ENCODE measurements around the gene PELI1.
"Not testable (repeated sequence)": the region's sequence is repeated elsewhere in the genome, so short reads cannot be mapped to it uniquely, and the experiment has no call there.

The PELI1 gene

DNA sequence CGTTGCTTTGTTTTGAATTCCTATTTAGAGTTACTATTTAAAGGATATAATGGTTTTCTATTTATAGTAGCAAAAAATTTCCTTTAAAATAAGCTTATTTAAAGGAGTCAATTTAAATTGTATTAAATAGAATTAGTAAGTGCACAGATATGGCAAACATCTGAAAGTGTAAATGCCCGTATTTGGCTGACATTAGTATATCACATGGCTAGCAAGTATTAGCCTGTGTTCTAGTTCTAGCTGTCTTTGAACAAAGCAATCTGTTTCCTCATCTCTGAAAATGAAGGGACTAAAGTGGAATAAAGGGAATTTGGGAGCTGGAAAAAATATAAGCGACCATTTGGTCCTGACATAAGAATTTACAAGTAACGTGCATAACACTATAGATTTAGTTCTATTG lies 32.2 kb downstream of the PELI1 start:
- in situ Hi-C loops (cut with HindIII; ENCODE audit: low pct_unique_long_range_greater_than_20kb, low sequenced_read_pairs), result no loop called here
- DNase-seq (ENCODE audit: low read depth in 1 of 2, low spot score in 1 of 2), result no peak
- no peak for TF ChIP-seq JUND (IDR thresholded peaks at IDR 0.05; ENCODE audit: low read depth)

DNA sequence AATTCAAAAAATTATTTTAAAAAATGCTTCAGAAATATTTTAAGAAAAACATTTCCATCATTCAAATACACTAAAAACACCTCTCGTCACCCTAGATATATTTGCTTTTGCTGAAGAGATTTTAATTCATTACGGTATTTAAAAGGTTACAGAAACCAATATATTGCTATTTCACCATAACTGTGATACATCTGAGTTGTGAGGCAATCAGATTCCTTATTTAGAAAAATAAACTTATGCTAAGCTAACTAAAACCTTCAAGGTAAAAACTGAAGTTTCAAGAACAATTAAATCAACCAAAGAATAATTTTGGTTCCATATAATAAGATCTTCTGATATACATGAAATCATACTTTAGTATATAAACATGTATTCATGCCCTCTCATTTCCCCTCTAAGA lies 32.8 kb downstream of the PELI1 start:
- TF ChIP-seq JUND (IDR thresholded peaks at IDR 0.05; ENCODE audit: low read depth), result no peak
- no peak for DNase-seq (ENCODE audit: low read depth in 1 of 2, low spot score in 1 of 2)
- in situ Hi-C loops (cut with HindIII; ENCODE audit: low pct_unique_long_range_greater_than_20kb, low sequenced_read_pairs), result no loop called here

GRCh38 chr2:64108666-64109241 lies 35.5 kb downstream of the PELI1 start:
- DNase-seq (ENCODE audit: low read depth in 1 of 2, low spot score in 1 of 2), result no peak
- in situ Hi-C loops (cut with HindIII; ENCODE audit: low pct_unique_long_range_greater_than_20kb, low sequenced_read_pairs), result no loop called here
- TF ChIP-seq JUND (IDR thresholded peaks at IDR 0.05; ENCODE audit: low read depth), result no peak

- TF ChIP-seq JUND (IDR thresholded peaks at IDR 0.05; ENCODE audit: low read depth), result no peak
- DNase-seq (ENCODE audit: low read depth in 1 of 2, low spot score in 1 of 2), result no peak
- in situ Hi-C loops (cut with HindIII; ENCODE audit: low pct_unique_long_range_greater_than_20kb, low sequenced_read_pairs), result no loop called here
Observed at GRCh38 chr2:64106481-64106880, 37.7 kb downstream of the PELI1 start.

DNA sequence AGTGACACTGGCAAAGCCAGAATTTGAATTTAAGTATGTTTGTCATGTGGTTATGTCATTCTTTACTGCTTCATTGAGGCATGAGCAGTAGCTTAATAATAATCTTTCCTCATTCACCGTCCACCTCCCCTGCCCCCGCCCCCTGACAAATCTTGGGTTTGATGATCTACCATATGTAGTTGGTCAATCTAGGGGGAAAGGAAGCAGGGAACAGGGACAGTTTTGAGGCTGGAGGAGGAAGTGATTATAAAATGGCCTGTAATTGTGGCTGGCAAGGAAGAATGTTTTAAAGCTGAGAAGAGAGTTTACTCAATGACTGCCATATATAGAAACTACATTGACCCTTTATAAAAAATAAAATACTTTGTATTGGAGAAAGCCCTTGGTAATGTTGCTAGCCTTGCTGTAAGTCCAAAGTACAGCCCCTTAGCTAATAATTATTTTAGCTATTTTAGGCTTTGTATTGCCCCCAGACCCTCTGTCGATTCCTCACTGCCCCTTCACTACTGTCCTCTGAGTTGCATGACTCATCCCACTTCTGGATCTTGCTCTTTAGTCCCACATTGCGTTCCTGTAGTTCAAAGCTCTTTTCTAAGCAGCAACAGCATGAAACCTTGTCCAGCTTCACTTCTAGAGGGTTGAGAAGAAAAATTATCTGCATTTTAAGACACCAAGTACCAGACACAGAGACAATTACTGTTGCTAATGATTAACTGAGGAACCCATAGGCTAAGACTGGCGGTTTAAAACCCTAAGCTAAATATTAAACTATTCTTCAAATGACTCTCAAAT lies 38.4 kb downstream of the PELI1 start:
- no peak for DNase-seq (ENCODE audit: low read depth in 1 of 2, low spot score in 1 of 2)
- in situ Hi-C loops (cut with HindIII; ENCODE audit: low pct_unique_long_range_greater_than_20kb, low sequenced_read_pairs), result no loop called here

GRCh38 chr2:64104933-64105332 lies 39.3 kb downstream of the PELI1 start:
- in situ Hi-C loops (cut with HindIII; ENCODE audit: low pct_unique_long_range_greater_than_20kb, low sequenced_read_pairs), result no loop called here
- TF ChIP-seq JUND (IDR thresholded peaks at IDR 0.05; ENCODE audit: low read depth), result no peak
- no peak for DNase-seq (ENCODE audit: low read depth in 1 of 2, low spot score in 1 of 2)

More for the DNA sequence above, 38.4 kb downstream of the PELI1 start:
- TF ChIP-seq JUND (IDR thresholded peaks at IDR 0.05; ENCODE audit: low read depth), result no peak

GRCh38 chr2:64102736-64103135 lies 41.5 kb downstream of the PELI1 start:
- not testable (repeated sequence) for DNase-seq (ENCODE audit: low read depth in 1 of 2, low spot score in 1 of 2)

GRCh38 chr2:64101141-64101591 lies 43.1 kb downstream of the PELI1 start:
- in situ Hi-C loops (cut with HindIII; ENCODE audit: low pct_unique_long_range_greater_than_20kb, low sequenced_read_pairs), result no loop called here
- no peak for DNase-seq (ENCODE audit: low read depth in 1 of 2, low spot score in 1 of 2)
- TF ChIP-seq JUND (IDR thresholded peaks at IDR 0.05; ENCODE audit: low read depth), result no peak

More at GRCh38 chr2:64102736-64103135, 41.5 kb downstream of the PELI1 start:
- in situ Hi-C loops (cut with HindIII; ENCODE audit: low pct_unique_long_range_greater_than_20kb, low sequenced_read_pairs), result not testable (repeated sequence)

- DNase-seq (ENCODE audit: low read depth in 1 of 2, low spot score in 1 of 2); in situ Hi-C loops (cut with HindIII; ENCODE audit: low pct_unique_long_range_greater_than_20kb, low sequenced_read_pairs): not testable (repeated sequence)
Observed at GRCh38 chr2:64100584-64100983, 43.6 kb downstream of the PELI1 start.

DNA sequence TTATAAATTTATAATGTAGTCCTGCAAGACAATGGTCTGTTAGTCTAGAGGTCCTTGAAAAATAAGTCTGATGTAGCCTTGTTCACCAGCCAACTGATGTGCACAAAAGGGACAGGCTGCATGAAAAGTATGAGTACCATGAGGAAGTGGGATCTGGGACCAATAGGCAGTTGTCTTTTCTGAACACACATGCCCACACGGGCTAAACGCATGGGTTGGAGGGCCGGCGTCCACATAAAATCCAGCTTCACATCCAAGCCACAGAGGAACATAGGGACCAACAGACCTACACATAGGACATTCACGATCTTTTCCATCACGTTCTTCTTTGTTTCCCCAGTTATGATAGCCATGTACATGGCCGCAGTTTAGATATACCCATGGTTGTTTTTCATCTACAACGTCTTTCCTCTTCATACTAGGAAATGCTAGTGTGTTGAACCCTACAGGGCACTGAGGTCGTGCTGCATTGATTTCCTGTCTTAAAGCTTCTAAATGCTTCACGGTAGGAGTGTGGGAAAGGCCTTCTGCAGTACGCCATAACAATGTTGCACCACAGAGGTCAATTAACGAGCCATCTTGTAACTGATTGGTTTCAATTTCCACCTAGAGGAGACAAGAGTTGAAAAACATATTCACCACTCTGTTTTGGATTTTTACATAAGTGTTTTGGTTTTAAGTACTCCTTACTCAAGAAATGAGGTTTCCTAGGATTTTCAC lies 49.4 kb downstream of the PELI1 start:
- in situ Hi-C loops (cut with HindIII; ENCODE audit: low pct_unique_long_range_greater_than_20kb, low sequenced_read_pairs), result no loop called here
- DNase-seq (ENCODE audit: low read depth in 1 of 2, low spot score in 1 of 2), result no peak
- no peak for TF ChIP-seq JUND (IDR thresholded peaks at IDR 0.05; ENCODE audit: low read depth)

- no peak for TF ChIP-seq JUND (IDR thresholded peaks at IDR 0.05; ENCODE audit: low read depth)
- no peak for DNase-seq (ENCODE audit: low read depth in 1 of 2, low spot score in 1 of 2)
- in situ Hi-C loops (cut with HindIII; ENCODE audit: low pct_unique_long_range_greater_than_20kb, low sequenced_read_pairs), result no loop called here
Observed at GRCh38 chr2:64093341-64093740, 50.9 kb downstream of the PELI1 start.

GRCh38 chr2:64092502-64092901 lies 51.7 kb downstream of the PELI1 start:
- no peak for TF ChIP-seq JUND (IDR thresholded peaks at IDR 0.05; ENCODE audit: low read depth)
- no peak for DNase-seq (ENCODE audit: low read depth in 1 of 2, low spot score in 1 of 2)
- in situ Hi-C loops (cut with HindIII; ENCODE audit: low pct_unique_long_range_greater_than_20kb, low sequenced_read_pairs), result no loop called here

- no peak for TF ChIP-seq JUND (IDR thresholded peaks at IDR 0.05; ENCODE audit: low read depth)
- in situ Hi-C loops (cut with HindIII; ENCODE audit: low pct_unique_long_range_greater_than_20kb, low sequenced_read_pairs), result no loop called here
- DNase-seq (ENCODE audit: low read depth in 1 of 2, low spot score in 1 of 2), result no peak
Observed at GRCh38 chr2:64090264-64090663, 54.0 kb downstream of the PELI1 start.

Data from T47D (cell line).